CD14-positive monocyte (primary cell): ENCODE results near the gene DNAH9. TPM values are rescaled to one million over a fixed set of nuclear protein-coding genes. Genes with fewer than 3 reads are reported as not detected.
A peak's percentile ranks its signal among the peaks of the same experiment; 100 is the strongest.

ENCODE experiments used
- DNase-seq, 3 donors: peaks; one replicate each; pipeline ENCODE4 v3.0.0-alpha.2; 2011 to 2022
- H2AFZ ChIP-seq: 2 replicates; pipeline ENCODE4 v1.6.0; 2012; ENCODE audit warnings: mild to moderate bottlenecking, low read depth, low read length, inconsistent platforms; ENCODE audit not compliant: insufficient read depth, poor library complexity, severe bottlenecking
- H3K27ac ChIP-seq, 2 donors: 1 replicate in 1 of 2; 2 replicates in 1 of 2; pipeline ENCODE4 v1.5.1; 2012 to 2013; ENCODE audit warnings: low read length in 2 of 2, control low read depth in 1 of 2, inconsistent platforms in 1 of 2, low read depth in 1 of 2, mild to moderate bottlenecking in 1 of 2
- H3K27me3 ChIP-seq, 2 donors: one replicate each; pipeline versions ENCODE4 v1.6.0 to v1.6.1; 2011 to 2013; ENCODE audit warnings: low read length in 2 of 2; ENCODE audit not compliant: control insufficient read depth in 2 of 2, insufficient read depth in 2 of 2
- H3K36me3 ChIP-seq, 2 donors: replicated peaks in 1 of 2; 1 replicate in 1 of 2; 2 replicates in 1 of 2; pipeline versions ENCODE4 v1.5.1 to v1.6.1; 2012 to 2013; ENCODE audit warnings: low read length in 2 of 2, control low read depth in 1 of 2, inconsistent platforms in 1 of 2, mild to moderate bottlenecking in 1 of 2; ENCODE audit not compliant: insufficient read depth in 2 of 2, control insufficient read depth in 1 of 2
- H3K4me1 ChIP-seq, 2 donors: 1 replicate in 1 of 2; 2 replicates in 1 of 2; pipeline versions ENCODE4 v1.5.1 to v1.6.1; 2012 to 2013; ENCODE audit warnings: low read length in 2 of 2, control low read depth in 1 of 2, inconsistent platforms in 1 of 2, mild to moderate bottlenecking in 1 of 2, moderate library complexity in 1 of 2; ENCODE audit not compliant: insufficient read depth in 2 of 2, control insufficient read depth in 1 of 2
- H3K4me2 ChIP-seq: replicated peaks from 2 replicates; pipeline ENCODE3; 2012; ENCODE audit warnings: low read length, moderate library complexity, mild to moderate bottlenecking; ENCODE audit not compliant: poor library complexity, severe bottlenecking; ENCODE audit errors: extremely low read depth
- H3K4me3 ChIP-seq, 3 experiments: fragments of 200-600 bp in 1 of 3; sonication (generic) in 1 of 3; replicated peaks in 1 of 3; 1 replicate in 2 of 3; 2 replicates in 1 of 3; pipeline ENCODE4 v1.5.1; 2011 to 2013; ENCODE audit warnings: low read length in 3 of 3, mild to moderate bottlenecking in 3 of 3, control low read depth in 2 of 3, low read depth in 2 of 3, inconsistent platforms in 1 of 3, moderate library complexity in 1 of 3
- H3K79me2 ChIP-seq: 2 replicates; pipeline ENCODE4 v1.6.0; 2012; ENCODE audit warnings: mild to moderate bottlenecking, control low read depth, inconsistent platforms, low read length, moderate library complexity; ENCODE audit not compliant: insufficient read depth
- H3K9ac ChIP-seq: 2 replicates; pipeline ENCODE4 v1.6.0; 2017; ENCODE audit warnings: low read length, mild to moderate bottlenecking; ENCODE audit not compliant: insufficient read depth, poor library complexity, severe bottlenecking
- H3K9me3 ChIP-seq, 2 donors: replicated peaks in 1 of 2; 1 replicate in 1 of 2; 2 replicates in 1 of 2; pipeline versions ENCODE4 v1.5.1 to v1.6.1; 2012 to 2013; ENCODE audit warnings: low read length in 2 of 2, control low read depth in 1 of 2; ENCODE audit not compliant: control insufficient read depth in 1 of 2, insufficient read depth in 1 of 2
- H4K20me1 ChIP-seq: 2 replicates; pipeline ENCODE4 v1.6.0; 2012; ENCODE audit warnings: mild to moderate bottlenecking, low read length, control low read depth, moderate library complexity; ENCODE audit not compliant: insufficient read depth
- H3K27ac Mint-ChIP-seq, 7 donors: one replicate each; pipeline ENCODE4 v1.8.0; 2020; ENCODE audit warnings: mild to moderate bottlenecking in 7 of 7, mixed read lengths in 7 of 7, moderate library complexity in 6 of 7, inconsistent platforms in 2 of 7
- H3K27me3 Mint-ChIP-seq, 3 donors: one replicate each; pipeline ENCODE4 v1.8.0; 2021 to 2022; ENCODE audit warnings: low read depth in 3 of 3, mild to moderate bottlenecking in 3 of 3, mixed read lengths in 3 of 3, moderate library complexity in 3 of 3, inconsistent platforms in 1 of 3
- H3K36me3 Mint-ChIP-seq, 2 donors: one replicate each; pipeline ENCODE4 v1.8.0; 2020; ENCODE audit warnings: mixed read lengths in 2 of 2, inconsistent platforms in 1 of 2, mild to moderate bottlenecking in 1 of 2
- H3K4me1 Mint-ChIP-seq: one replicate; pipeline ENCODE4 v1.8.0; 2020; ENCODE audit warnings: mild to moderate bottlenecking, mixed read lengths
- H3K4me3 Mint-ChIP-seq, 2 donors: one replicate each; pipeline ENCODE4 v1.8.0; 2020; ENCODE audit warnings: mild to moderate bottlenecking in 2 of 2, mixed read lengths in 2 of 2, moderate library complexity in 1 of 2
- H3K9me3 Mint-ChIP-seq, 7 donors: one replicate each; pipeline ENCODE4 v1.8.0; 2020 to 2022; ENCODE audit warnings: mixed read lengths in 7 of 7, mild to moderate bottlenecking in 6 of 7, moderate library complexity in 6 of 7, inconsistent platforms in 2 of 7
- CTCF ChIP-seq: fragments of 200-600 bp; IDR thresholded peaks from one replicate; pipeline ENCODE4 v1.8.0; 2022; ENCODE audit warnings: antibody characterized with exemption, mild to moderate bottlenecking
- WGBS: methylation state at CpG from one replicate; pipeline ENCODE4 v1.1.5; 2013; ENCODE audit warnings: missing lambda C conversion rate; ENCODE audit not compliant: insufficient coverage; 5-methylcytosine and 5-hydroxymethylcytosine counted together
- intact Hi-C, 2 donors: fragments of 100-400 bp; cut with micrococcal nuclease; formaldehyde crosslinking; loops; one replicate each; pipeline versions ENCODE4 v1.15.0 to v1.15.1; 2023
- polyA plus RNA-seq, 3 donors: library from polyadenylated mRNA; depleted of rRNA in 1 of 3; unstranded in 2 of 3; stranded (reverse) in 1 of 3; fragments of 300-500 nt in 2 of 3; fragments of >200 nt in 1 of 3; fragmentation: Illumina TruSeq in 2 of 3; gene quantifications; 1 replicate in 2 of 3; 2 replicates in 1 of 3; pipeline ENCODE4 v1.2.3, GENCODE V29; 2012 to 2021

The DNAH9 gene
- polyA plus RNA-seq, 3 donors, result not detected

DNA sequence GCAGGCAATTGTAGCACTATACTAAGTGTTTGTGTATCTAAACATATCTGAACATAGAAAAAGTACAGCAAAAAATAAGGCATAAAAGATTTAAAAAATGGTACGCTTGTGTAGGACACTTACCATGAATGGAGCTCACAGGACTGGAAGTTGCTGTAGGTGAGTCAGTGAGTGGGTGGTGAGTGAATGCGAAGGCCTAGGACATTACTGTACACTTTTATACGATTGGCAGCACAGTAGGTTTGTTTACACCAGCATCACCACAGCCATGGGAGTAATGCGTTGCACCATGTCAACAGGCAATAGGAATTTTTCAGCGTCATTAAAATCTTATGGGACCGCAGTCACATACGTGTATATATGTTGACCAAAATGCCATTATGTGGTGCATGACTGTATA, 45.6 kb downstream of the DNAH9 start:
- H3K27me3 ChIP-seq, result no peaks in the 10 kb centered on the region
- H3K4me1 ChIP-seq, result no peaks in the 10 kb centered on the region
- H4K20me1 ChIP-seq, result no peaks in the 10 kb centered on the region
- no peak overlapping the region for H3K9ac ChIP-seq
- no peak overlapping the region for H3K27ac ChIP-seq
- no peak overlapping the region for H3K27ac Mint-ChIP-seq
- peaks cover 0 to 4% (median 0%) of the 10 kb centered on the region in 3 donors for H3K27me3 Mint-ChIP-seq
- no peaks in the 10 kb centered on the region for H3K36me3 ChIP-seq
- H3K4me3 ChIP-seq, result no peak overlapping the region
- WGBS, result 93% methylated on average over 5 of the region's 7 CpGs
- no peak overlapping the region for H3K4me2 ChIP-seq
- no peak overlapping the region for H3K4me3 Mint-ChIP-seq
- DNase-seq, result no peak
- no peak for TF ChIP-seq CTCF
- H3K79me2 ChIP-seq, result no peaks in the 10 kb centered on the region
- peaks cover 0 to 3% (median 2%) of the 10 kb centered on the region in 7 donors for H3K9me3 Mint-ChIP-seq
- H2AFZ ChIP-seq, result no peak overlapping the region
- intact Hi-C loops, result no loop called here
- no peaks in the 10 kb centered on the region for H3K36me3 Mint-ChIP-seq
- peaks cover 0 to under 1% of the 10 kb centered on the region in 2 donors for H3K9me3 ChIP-seq
- H3K4me1 Mint-ChIP-seq, result peaks cover 2% of the 10 kb centered on the region

DNA sequence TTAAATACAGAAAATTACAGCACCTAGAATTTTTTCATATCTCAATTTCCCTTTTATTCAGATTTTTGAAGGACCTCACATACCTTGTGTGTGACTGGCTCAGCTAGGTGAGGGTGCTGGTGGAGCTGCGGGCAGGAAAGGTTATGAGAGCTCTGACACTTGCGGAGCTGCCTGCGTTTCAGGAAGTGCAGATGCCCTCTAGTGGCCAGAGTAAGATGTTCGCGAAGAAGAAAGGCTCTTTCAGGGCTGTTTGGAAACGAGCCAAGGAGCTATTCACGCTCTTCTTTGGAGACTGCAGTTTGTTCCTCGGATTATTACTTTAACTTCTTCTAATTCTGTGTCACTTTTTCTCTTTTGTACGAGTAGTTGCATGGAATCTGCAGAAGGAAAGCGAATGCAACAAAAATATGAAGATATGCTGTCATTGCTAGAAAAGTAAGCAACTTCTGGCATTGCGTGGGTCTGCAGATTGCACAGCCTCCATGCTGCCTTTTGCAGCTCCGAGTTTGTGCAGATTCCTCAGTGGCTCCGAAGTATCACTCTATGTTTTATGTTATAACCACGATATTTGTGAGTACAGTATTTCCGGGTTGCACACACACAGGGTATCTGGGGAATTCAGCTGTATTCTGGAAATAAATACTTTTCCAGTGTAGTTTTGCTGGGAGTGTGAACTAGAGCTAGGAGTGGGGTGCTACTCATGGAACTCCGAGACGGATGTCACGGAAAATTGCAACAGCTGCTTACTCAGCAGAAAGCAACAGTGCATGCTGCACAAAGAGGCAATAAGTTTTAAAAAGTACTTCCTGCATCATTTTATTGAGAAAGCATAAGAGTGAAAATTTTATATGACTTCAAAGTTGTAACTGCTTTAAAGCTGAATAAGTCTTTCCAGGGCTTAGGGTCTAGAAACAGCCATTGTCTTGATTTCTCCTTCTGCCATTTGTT, 46.3 kb downstream of the DNAH9 start:
- Histone ChIP-seq H3K27ac (no peak overlapping the region), H3K79me2 (no peaks in the 10 kb centered on the region), H4K20me1 (no peaks in the 10 kb centered on the region), H3K4me2 (no peak overlapping the region), H3K4me3 (no peak overlapping the region), H3K36me3 (no peaks in the 10 kb centered on the region), H3K9ac (no peak overlapping the region), H3K9me3 (no peaks in the 10 kb centered on the region), H3K27me3 (no peaks in the 10 kb centered on the region), H3K4me1 (no peaks in the 10 kb centered on the region), H2AFZ (no peak overlapping the region)
- peaks cover 0 to 4% (median 0%) of the 10 kb centered on the region in 3 donors for H3K27me3 Mint-ChIP-seq
- no peak overlapping the region for H3K27ac Mint-ChIP-seq
- H3K9me3 Mint-ChIP-seq, result peaks cover 0 to 3% (median 0%) of the 10 kb centered on the region in 7 donors
- intact Hi-C loops, result no loop called here
- WGBS, result 40% methylated on average over 16 of the region's 18 CpGs
- H3K4me3 Mint-ChIP-seq, result no peak overlapping the region
- TF ChIP-seq CTCF, result peak; percentile 85
- no peaks in the 10 kb centered on the region for H3K36me3 Mint-ChIP-seq
- DNase-seq, result peak; percentile 1 to 29 (median 22)
- H3K4me1 Mint-ChIP-seq, result peaks cover 2% of the 10 kb centered on the region
